ENCODE data around the gene ORC1. TPM values are rescaled to one million over a fixed set of nuclear protein-coding genes. Genes with fewer than 3 reads are reported as not detected.

The ORC1 gene
- total RNA-seq, 1 experiment from 2014 or later, result 21.2 TPM

DNA sequence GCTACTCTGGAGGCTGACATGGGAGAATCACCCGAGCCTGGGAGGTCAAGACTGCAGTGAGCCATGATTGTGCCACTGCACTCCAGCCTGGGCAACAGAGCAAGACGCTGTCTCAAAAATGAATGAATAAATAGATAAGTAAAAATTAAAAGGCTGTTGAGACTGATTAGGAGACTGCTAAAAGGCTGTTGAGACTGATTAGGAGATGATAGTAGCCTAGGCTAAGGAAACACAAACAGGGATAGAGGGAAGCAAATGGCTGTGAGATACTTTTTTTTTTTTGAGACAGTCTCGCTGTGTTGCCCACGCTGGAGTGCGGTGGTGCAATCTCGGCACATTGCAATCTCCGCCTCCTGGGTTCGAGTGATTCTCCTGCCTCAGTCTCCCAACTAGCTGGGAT, 28.6 kb upstream of the ORC1 start:
- DNase-seq, result no peak
- Histone ChIP-seq H2AFZ (no peak overlapping the region), H3K4me1 (replicated peaks; ENCODE audit: insufficient read depth) (no peaks in the 10 kb centered on the region), H3K9me3 (ENCODE audit: insufficient read depth, low read depth) (0 out of 2 replicates have a peak, but pooled peaks cover 3% of the 10 kb centered on the region), H3K27me3 (ENCODE audit: insufficient read depth, low read depth) (no peaks in the 10 kb centered on the region), H3K36me3 (ENCODE audit: low read depth) (peaks cover 17% of the 10 kb centered on the region; the same call in 1 of the 2 replicates), H3K4me3 (no peak overlapping the region), H3K4me2 (no peak overlapping the region), H3F3A (ENCODE audit: insufficient read depth, low read depth) (peaks cover 1% of the 10 kb centered on the region; the same call in 1 of the 2 replicates), H3K79me2 (ENCODE audit: low read depth) (no peaks in the 10 kb centered on the region), H3K9me2 (ENCODE audit: insufficient read depth) (no peaks in the 10 kb centered on the region), H4K20me1 (ENCODE audit: insufficient read depth) (no peaks in the 10 kb centered on the region), H3K27ac (no peak overlapping the region)
- TF ChIP-seq CTCF (conservative IDR thresholded peaks at IDR 0.05) (no peak), EZH2 (IDR thresholded peaks at IDR 0.05; ENCODE audit: low read depth) (no peak)
- BruUV-seq (replicated peaks), result no TSS peak
- ChIA-PET CTCF (no interaction called here), POLR2A (ENCODE audit: unreplicated experiment) (no interaction called here)
- intact Hi-C loops (cut with micrococcal nuclease; ENCODE audit: unreplicated experiment), result no loop called here

GRCh38 chr1:52427152-52427551, 22.9 kb upstream of the ORC1 start:
- H3K4me3 ChIP-seq, result no peak overlapping the region
- intact Hi-C loops (cut with micrococcal nuclease; ENCODE audit: unreplicated experiment), result loop anchor here (5.0 to 10.0 kb wide), 2 partner anchors 142 to 260 kb away; no protein-coding TSS in a partner anchor
- H3K36me3 ChIP-seq (ENCODE audit: low read depth), result peaks cover 22% of the 10 kb centered on the region
- H3K4me1 ChIP-seq (replicated peaks; ENCODE audit: insufficient read depth), result peaks cover 25% of the 10 kb centered on the region
- ChIA-PET CTCF (interaction anchor here (0.6 kb wide), 1 partner anchor 200 kb away, joined by 4 read pairs; no protein-coding TSS in a partner anchor), POLR2A (ENCODE audit: unreplicated experiment) (no interaction called here)
- H3K79me2 ChIP-seq (ENCODE audit: low read depth), result no peaks in the 10 kb centered on the region
- H4K20me1 ChIP-seq (ENCODE audit: insufficient read depth), result no peaks in the 10 kb centered on the region; the same call in 1 of the 2 replicates
- H3K27ac ChIP-seq, result peak overlapping the region; percentile 44
- H3K9me3 ChIP-seq (ENCODE audit: insufficient read depth, low read depth), result no peaks in the 10 kb centered on the region
- no TSS peak for BruUV-seq (replicated peaks)
- H3K4me2 ChIP-seq, result no peak overlapping the region
- H3K27me3 ChIP-seq (ENCODE audit: insufficient read depth, low read depth), result no peaks in the 10 kb centered on the region
- no peaks in the 10 kb centered on the region for H3K9me2 ChIP-seq (ENCODE audit: insufficient read depth)
- no peak overlapping the region for H2AFZ ChIP-seq
- no peak for DNase-seq
- peaks cover 30% of the 10 kb centered on the region for H3F3A ChIP-seq (ENCODE audit: insufficient read depth, low read depth)
- no peak for TF ChIP-seq CTCF (conservative IDR thresholded peaks at IDR 0.05)
- TF ChIP-seq EZH2 (IDR thresholded peaks at IDR 0.05; ENCODE audit: low read depth), result no peak

DNA sequence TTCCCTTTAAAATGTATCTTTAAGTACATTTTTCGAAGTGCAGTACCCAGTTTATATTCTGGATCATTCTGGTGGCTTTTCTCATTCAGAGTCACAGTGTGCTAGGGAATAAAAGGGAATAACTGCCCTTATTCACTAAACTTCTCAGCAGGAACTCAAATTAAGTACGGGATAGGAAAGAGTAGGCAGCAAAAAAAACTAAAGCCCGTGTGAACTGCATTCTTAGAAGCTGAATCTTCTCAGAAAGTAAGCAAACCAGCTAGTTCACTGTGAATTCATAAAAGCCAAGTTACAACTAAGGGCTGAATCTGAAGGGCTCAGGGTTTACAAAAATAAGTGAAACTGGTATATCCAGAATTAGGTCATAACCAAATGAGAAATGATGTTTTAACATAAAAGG, 22.1 kb upstream of the ORC1 start:
- Histone ChIP-seq H3K27ac (peak overlapping the region; percentile 44), H2AFZ (no peak overlapping the region), H3K4me3 (no peak overlapping the region), H3K9me2 (ENCODE audit: insufficient read depth) (no peaks in the 10 kb centered on the region), H3F3A (ENCODE audit: insufficient read depth, low read depth) (peaks cover 30% of the 10 kb centered on the region), H3K4me2 (peak overlapping the region; percentile 46; the same call in 1 of the 2 replicates), H3K36me3 (ENCODE audit: low read depth) (peaks cover 22% of the 10 kb centered on the region), H3K4me1 (replicated peaks; ENCODE audit: insufficient read depth) (peaks cover 25% of the 10 kb centered on the region), H3K27me3 (ENCODE audit: insufficient read depth, low read depth) (no peaks in the 10 kb centered on the region), H4K20me1 (ENCODE audit: insufficient read depth) (no peaks in the 10 kb centered on the region; the same call in 1 of the 2 replicates), H3K9me3 (ENCODE audit: insufficient read depth, low read depth) (no peaks in the 10 kb centered on the region), H3K79me2 (ENCODE audit: low read depth) (no peaks in the 10 kb centered on the region)
- POLR2A ChIA-PET (ENCODE audit: unreplicated experiment), result interaction anchor here (0.5 kb wide), 1 partner anchor 242 kb away, joined by 30 read pairs; no protein-coding TSS in a partner anchor
- TF ChIP-seq CTCF (conservative IDR thresholded peaks at IDR 0.05) (no peak), EZH2 (IDR thresholded peaks at IDR 0.05; ENCODE audit: low read depth) (no peak)
- no TSS peak for BruUV-seq (replicated peaks)
- peak; percentile 17 to 89 for DNase-seq
- intact Hi-C loops (cut with micrococcal nuclease; ENCODE audit: unreplicated experiment), result loop anchor here (5.0 to 10.0 kb wide), 2 partner anchors 142 to 261 kb away; no protein-coding TSS in a partner anchor
- CTCF ChIA-PET, result interaction anchor here (0.6 kb wide), 1 partner anchor 12 kb away, joined by 3 read pairs; no protein-coding TSS in a partner anchor
